ENCODE results near the gene TBP.

DNA sequence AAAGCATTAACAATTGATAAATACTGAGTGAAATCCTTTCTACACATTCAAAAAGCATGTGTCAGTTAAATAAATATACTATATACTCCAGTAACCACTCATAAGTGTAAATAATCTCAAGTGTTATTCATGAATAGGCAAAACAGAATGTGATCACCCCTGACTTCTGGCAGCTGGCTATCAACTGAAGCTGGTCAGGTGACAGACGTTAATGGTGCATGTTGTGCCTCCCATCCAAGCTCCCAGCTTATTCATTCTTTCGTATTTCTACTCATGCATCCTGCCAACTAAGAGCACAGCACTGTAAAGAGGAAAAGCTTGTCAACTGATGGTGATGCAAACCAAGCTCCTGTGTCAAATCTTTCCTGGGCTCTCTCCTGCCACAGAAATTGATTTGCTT, 8.8 kb upstream of the TBP start:
- no peak for TF ChIP-seq GATA3 (IDR thresholded peaks at IDR 0.05; ENCODE audit: low read depth, low read length)
- no peak for TF ChIP-seq GATA2 (IDR thresholded peaks at IDR 0.05; ENCODE audit: low read depth, low read length)

Data from SH-SY5Y (cell line).